Kidney epithelial cell (primary cell): ENCODE results near the gene EIF3L. TPM values are rescaled to one million over a fixed set of nuclear protein-coding genes. Genes with fewer than 3 reads are reported as not detected.

ENCODE experiments used
- DNase-seq: peaks from one replicate; pipeline ENCODE4 v3.0.0-alpha.2; 2010; ENCODE audit warnings: low read depth
- H3K27me3 ChIP-seq: 2 replicates; pipeline ENCODE4 v1.6.0; 2011; ENCODE audit warnings: low read length; ENCODE audit not compliant: control insufficient read depth, insufficient read depth
- H3K36me3 ChIP-seq: 2 replicates; pipeline ENCODE4 v1.5.1; 2011; ENCODE audit warnings: low read length; ENCODE audit not compliant: control insufficient read depth, insufficient read depth
- H3K4me3 ChIP-seq: 2 replicates; pipeline ENCODE4 v1.5.1; 2011; ENCODE audit warnings: low read depth, mild to moderate bottlenecking, control low read depth, low read length
- total RNA-seq: library from RNA; depleted of rRNA; stranded (reverse); fragments of >200 nt; gene quantifications from 2 replicates; pipeline ENCODE4 v1.2.3, GENCODE V29; 2015
- TF ChIP-seq, protein P1 (sequence below): IDR thresholded peaks from 2 replicates; pipeline ENCODE4 v1.5.1; 2011; ENCODE audit warnings: mild to moderate bottlenecking, moderate library complexity, low read length, control low read depth, inconsistent platforms; ENCODE audit not compliant: insufficient read depth, poor library complexity, severe bottlenecking

EIF3L gene
- total RNA-seq, 1 donor from 2014 or later: 439 TPM

DNA sequence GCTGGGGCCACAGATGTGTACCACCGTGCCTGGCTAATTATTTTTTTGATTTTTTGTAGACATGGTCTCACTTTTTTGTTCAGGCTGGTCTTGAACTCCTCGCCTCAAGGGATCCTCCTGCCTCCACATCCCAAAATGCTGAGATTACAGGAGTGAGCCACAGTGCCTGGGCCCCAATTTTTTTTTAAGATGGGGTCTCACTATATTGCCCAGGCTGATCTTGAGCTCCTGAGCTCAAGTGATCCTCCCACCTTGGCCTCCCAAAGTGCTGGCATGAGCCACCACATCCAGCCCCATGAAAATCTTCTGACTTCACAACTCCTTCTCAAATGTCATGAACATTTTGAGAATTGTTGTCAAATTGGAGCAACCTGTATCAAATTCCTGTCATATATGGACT is 2.8 kb upstream of the EIF3L start:
- no peak for DNase-seq
- H3K4me3 ChIP-seq: no peak overlapping the region
- H3K36me3 ChIP-seq: peaks cover 2% of the 10 kb centered on the region
- no peaks in the 10 kb centered on the region for H3K27me3 ChIP-seq
- TF ChIP-seq, protein P1, sequence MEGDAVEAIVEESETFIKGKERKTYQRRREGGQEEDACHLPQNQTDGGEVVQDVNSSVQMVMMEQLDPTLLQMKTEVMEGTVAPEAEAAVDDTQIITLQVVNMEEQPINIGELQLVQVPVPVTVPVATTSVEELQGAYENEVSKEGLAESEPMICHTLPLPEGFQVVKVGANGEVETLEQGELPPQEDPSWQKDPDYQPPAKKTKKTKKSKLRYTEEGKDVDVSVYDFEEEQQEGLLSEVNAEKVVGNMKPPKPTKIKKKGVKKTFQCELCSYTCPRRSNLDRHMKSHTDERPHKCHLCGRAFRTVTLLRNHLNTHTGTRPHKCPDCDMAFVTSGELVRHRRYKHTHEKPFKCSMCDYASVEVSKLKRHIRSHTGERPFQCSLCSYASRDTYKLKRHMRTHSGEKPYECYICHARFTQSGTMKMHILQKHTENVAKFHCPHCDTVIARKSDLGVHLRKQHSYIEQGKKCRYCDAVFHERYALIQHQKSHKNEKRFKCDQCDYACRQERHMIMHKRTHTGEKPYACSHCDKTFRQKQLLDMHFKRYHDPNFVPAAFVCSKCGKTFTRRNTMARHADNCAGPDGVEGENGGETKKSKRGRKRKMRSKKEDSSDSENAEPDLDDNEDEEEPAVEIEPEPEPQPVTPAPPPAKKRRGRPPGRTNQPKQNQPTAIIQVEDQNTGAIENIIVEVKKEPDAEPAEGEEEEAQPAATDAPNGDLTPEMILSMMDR: no peak

DNA sequence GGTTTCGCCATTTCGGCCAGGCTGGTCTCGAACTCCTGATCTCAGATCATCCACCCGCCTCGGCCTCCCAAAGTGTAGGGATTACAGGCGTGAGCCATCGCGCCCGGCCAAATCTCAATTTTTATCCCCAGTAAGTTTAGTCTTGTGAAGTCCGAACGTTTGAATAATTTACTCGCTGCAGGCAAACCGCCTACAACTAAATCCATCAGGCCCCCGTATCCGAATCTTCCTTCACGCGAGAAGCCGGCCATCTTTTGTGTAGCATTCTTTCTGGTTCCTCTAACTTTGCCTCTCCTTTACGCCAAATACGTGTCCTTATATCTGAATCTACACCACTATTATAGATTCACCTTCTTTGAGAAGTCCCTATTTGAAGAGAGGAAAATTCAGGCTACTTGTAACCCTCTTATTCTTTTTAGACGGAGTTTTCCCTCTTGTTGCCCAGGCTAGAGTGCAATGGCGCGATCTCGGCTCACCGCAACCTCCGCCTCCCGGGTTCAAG is 581 bp upstream of the EIF3L start:
- TF ChIP-seq, protein P1: no peak
- Histone ChIP-seq H3K36me3 (peaks cover 2% of the 10 kb centered on the region), H3K27me3 (no peaks in the 10 kb centered on the region), H3K4me3 (peak overlapping the region; percentile 91)
- no peak for DNase-seq

GRCh38 chr22:37850801-37851200 is 1.6 kb downstream of the EIF3L start:
- no peak for DNase-seq
- no peak overlapping the region for H3K4me3 ChIP-seq
- TF ChIP-seq, protein P1: no peak

GRCh38 chr22:37852418-37852817 is 3.2 kb downstream of the EIF3L start:
- no peak for DNase-seq
- Histone ChIP-seq H3K36me3 (peaks cover 3% of the 10 kb centered on the region), H3K4me3 (no peak overlapping the region), H3K27me3 (no peaks in the 10 kb centered on the region)
- TF ChIP-seq, protein P1: no peak

More at GRCh38 chr22:37850801-37851200, 1.6 kb downstream of the EIF3L start:
- Histone ChIP-seq H3K36me3 (peaks cover 3% of the 10 kb centered on the region), H3K27me3 (no peaks in the 10 kb centered on the region)

GRCh38 chr22:37854946-37855345 is 5.7 kb downstream of the EIF3L start:
- no peak for DNase-seq
- TF ChIP-seq, protein P1: no peak
- peaks cover 3% of the 10 kb centered on the region for H3K36me3 ChIP-seq

GRCh38 chr22:37855462-37855861 is 6.2 kb downstream of the EIF3L start:
- TF ChIP-seq, protein P1: no peak
- DNase-seq: no peak
- H3K36me3 ChIP-seq: peaks cover 3% of the 10 kb centered on the region

More at GRCh38 chr22:37854946-37855345, 5.7 kb downstream of the EIF3L start:
- H3K4me3 ChIP-seq: no peak overlapping the region
- H3K27me3 ChIP-seq: no peaks in the 10 kb centered on the region

More at GRCh38 chr22:37855462-37855861, 6.2 kb downstream of the EIF3L start:
- Histone ChIP-seq H3K4me3 (no peak overlapping the region), H3K27me3 (no peaks in the 10 kb centered on the region)
